HUES6 (cell line): ENCODE measurements around the gene DENND4C.

Source experiments
- H3K27ac ChIP-seq: 2 replicates; pipeline ENCODE4 v1.7.0; 2013; ENCODE audit warnings: low read depth, mild to moderate bottlenecking, low read length, inconsistent platforms
- H3K27me3 ChIP-seq: 2 replicates; pipeline ENCODE4 v1.6.1; 2013; ENCODE audit warnings: low read length; ENCODE audit not compliant: control insufficient read depth, insufficient read depth
- H3K36me3 ChIP-seq: 2 replicates; pipeline ENCODE4 v1.6.1; 2013; ENCODE audit warnings: low read length; ENCODE audit not compliant: control insufficient read depth, insufficient read depth
- H3K4me1 ChIP-seq: 2 replicates; pipeline ENCODE4 v1.6.1; 2013; ENCODE audit warnings: low read length; ENCODE audit not compliant: control insufficient read depth, insufficient read depth
- H3K4me3 ChIP-seq: 2 replicates; pipeline ENCODE4 v1.5.1; 2013; ENCODE audit warnings: low read depth, low read length
- H3K9ac ChIP-seq: one replicate; pipeline ENCODE4 v1.6.1; 2013; ENCODE audit warnings: mild to moderate bottlenecking, low read length
- H3K9me3 ChIP-seq: 2 replicates; pipeline ENCODE4 v1.6.1; 2013; ENCODE audit warnings: low read depth, low read length; ENCODE audit not compliant: control insufficient read depth, insufficient read depth

DENND4C gene

DNA sequence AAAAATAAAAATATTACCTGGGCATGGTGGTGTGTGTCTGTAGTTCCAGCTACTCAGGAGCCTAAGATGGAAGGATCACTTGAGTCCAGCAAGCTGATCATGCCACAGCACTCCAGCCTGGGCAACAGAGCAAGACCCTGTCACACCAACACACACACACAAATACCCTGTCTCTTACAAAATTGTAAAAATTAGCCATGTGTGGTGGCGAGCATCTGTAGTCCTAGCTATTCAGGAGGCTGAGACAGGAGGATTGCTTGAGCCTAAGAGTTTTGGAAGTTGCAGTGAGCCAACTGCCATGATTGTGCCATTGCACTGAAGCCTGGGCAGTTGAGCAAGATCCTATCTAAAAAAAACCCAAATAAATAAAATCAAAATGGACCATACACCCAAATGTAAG is 32.1 kb upstream of the DENND4C start:
- Histone ChIP-seq H3K27me3 (no peaks in the 10 kb centered on the region), H3K4me3 (no peak overlapping the region), H3K9ac (no peak overlapping the region), H3K36me3 (no peaks in the 10 kb centered on the region), H3K9me3 (no peaks in the 10 kb centered on the region), H3K4me1 (peaks cover 7% of the 10 kb centered on the region; the same call in 1 of the 2 replicates), H3K27ac (no peak overlapping the region)

DNA sequence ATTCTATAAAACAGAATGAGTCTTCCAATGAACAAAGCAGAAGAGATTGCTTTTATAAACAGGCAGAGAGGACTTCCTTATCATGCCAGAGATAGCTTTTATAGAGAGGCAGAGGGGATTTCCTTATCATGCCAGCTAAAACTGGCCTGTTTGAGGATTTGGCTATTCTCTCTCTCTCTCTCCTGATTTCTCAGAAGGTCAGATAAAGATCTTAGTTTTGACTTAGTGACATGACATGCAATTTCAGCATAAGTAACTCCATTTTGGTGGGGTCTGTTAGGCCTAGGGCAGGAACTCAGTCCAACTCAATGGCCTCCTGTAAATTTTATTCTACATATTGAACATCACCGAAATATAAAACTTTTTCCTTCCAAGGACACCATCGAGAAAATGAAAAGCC is 31.5 kb upstream of the DENND4C start:
- Histone ChIP-seq H3K9me3 (no peaks in the 10 kb centered on the region), H3K4me1 (peaks cover 7% of the 10 kb centered on the region; the same call in 1 of the 2 replicates), H3K4me3 (no peak overlapping the region), H3K27me3 (no peaks in the 10 kb centered on the region), H3K27ac (no peak overlapping the region; the same call in 1 of the 2 replicates), H3K36me3 (no peaks in the 10 kb centered on the region), H3K9ac (no peak overlapping the region)

DNA sequence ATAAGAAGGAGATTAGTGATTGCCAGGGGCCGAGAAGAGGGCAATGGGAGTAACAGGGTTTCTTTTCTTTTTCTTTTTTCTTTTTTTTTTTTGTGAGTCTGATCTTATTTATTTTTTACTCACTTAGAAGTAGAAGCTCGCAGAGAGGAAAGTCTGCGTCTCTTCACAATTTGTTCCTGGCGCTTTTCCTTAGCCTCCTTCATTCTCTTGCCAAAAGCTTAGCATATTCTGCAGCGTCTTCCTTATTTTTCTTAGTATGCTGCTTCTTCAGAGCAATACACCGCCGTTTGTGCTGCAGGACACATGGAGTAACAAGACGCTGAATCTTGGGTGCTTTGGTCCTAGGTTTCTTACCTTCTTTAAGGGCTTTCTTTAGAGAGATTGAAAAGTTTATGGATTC is 30.3 kb upstream of the DENND4C start:
- Histone ChIP-seq H3K9ac (no peak overlapping the region), H3K4me3 (no peak overlapping the region), H3K27me3 (no peaks in the 10 kb centered on the region), H3K36me3 (no peaks in the 10 kb centered on the region), H3K9me3 (no peaks in the 10 kb centered on the region), H3K27ac (no peak overlapping the region), H3K4me1 (peaks cover 7% of the 10 kb centered on the region; the same call in 1 of the 2 replicates)

GRCh38 chr9:19201899-19202891 is 28.3 kb upstream of the DENND4C start:
- peak overlapping the region; percentile 1 for H3K9ac ChIP-seq
- no peaks in the 10 kb centered on the region for H3K27me3 ChIP-seq
- H3K4me1 ChIP-seq = peaks cover 7% of the 10 kb centered on the region; the same call in 1 of the 2 replicates
- H3K9me3 ChIP-seq = no peaks in the 10 kb centered on the region
- H3K4me3 ChIP-seq = no peak overlapping the region
- no peaks in the 10 kb centered on the region for H3K36me3 ChIP-seq
- peak overlapping the region; percentile 68; the same call in 1 of the 2 replicates for H3K27ac ChIP-seq

DNA sequence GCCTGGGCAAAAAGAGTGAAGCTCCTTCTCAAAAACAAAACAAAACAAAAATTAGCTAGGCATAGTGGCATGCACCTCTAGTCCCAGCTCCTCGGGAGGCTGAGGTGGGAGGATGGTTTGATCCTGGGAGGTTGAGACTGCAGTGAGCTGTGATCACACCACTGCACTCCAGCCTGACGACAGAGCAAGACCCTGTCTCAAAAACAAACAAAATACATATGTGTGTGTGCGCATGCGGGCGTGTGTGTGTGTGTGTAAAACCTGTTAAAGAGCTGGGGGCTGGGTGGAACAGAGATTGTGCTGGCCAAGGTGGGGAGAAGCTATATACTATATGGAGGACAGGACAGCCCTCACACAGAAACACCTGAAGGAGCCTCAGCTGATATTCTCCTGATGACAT is 27.4 kb upstream of the DENND4C start:
- no peak overlapping the region for H3K27ac ChIP-seq
- H3K27me3 ChIP-seq = no peaks in the 10 kb centered on the region
- no peaks in the 10 kb centered on the region for H3K9me3 ChIP-seq
- H3K9ac ChIP-seq = no peak overlapping the region
- H3K4me1 ChIP-seq = peaks cover 7% of the 10 kb centered on the region; the same call in 1 of the 2 replicates
- H3K36me3 ChIP-seq = no peaks in the 10 kb centered on the region
- no peak overlapping the region for H3K4me3 ChIP-seq

DNA sequence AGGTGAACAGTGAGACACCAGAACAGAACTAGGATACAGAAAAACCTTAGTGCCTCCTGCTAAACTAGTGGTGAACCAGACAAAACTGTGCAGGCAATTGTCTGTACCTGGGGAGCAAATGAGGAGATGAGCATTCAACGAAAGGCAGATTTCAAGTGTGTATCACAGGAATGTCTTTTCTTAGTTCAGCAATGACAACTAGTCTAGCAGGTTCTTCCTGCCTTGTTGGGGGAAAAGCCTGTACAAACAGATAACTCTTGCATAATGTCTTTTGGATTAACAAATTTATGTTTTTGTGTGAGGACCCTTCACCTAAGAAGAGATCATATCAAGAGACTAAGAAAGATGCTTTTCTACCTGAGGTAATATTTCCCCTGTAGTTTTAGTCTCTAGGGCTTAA is 21.8 kb upstream of the DENND4C start:
- Histone ChIP-seq H3K36me3 (no peaks in the 10 kb centered on the region), H3K9me3 (no peaks in the 10 kb centered on the region), H3K27me3 (no peaks in the 10 kb centered on the region), H3K9ac (no peak overlapping the region), H3K27ac (no peak overlapping the region), H3K4me3 (no peak overlapping the region), H3K4me1 (peaks cover 10% of the 10 kb centered on the region; the same call in 1 of the 2 replicates)

- Histone ChIP-seq H3K9ac (no peak overlapping the region), H3K9me3 (no peaks in the 10 kb centered on the region), H3K36me3 (no peaks in the 10 kb centered on the region), H3K27me3 (no peaks in the 10 kb centered on the region), H3K4me1 (peaks cover 15% of the 10 kb centered on the region; the same call in 1 of the 2 replicates), H3K27ac (no peak overlapping the region), H3K4me3 (no peak overlapping the region)
Observed at GRCh38 chr9:19209188-19209587, 21.3 kb upstream of the DENND4C start.

- H3K27ac ChIP-seq = no peak overlapping the region
- H3K4me1 ChIP-seq = peaks cover 12% of the 10 kb centered on the region
- H3K9ac ChIP-seq = no peak overlapping the region
- no peaks in the 10 kb centered on the region for H3K36me3 ChIP-seq
- no peaks in the 10 kb centered on the region for H3K9me3 ChIP-seq
- H3K4me3 ChIP-seq = no peak overlapping the region
- H3K27me3 ChIP-seq = no peaks in the 10 kb centered on the region
Observed at GRCh38 chr9:19213823-19214222, 16.7 kb upstream of the DENND4C start.

DNA sequence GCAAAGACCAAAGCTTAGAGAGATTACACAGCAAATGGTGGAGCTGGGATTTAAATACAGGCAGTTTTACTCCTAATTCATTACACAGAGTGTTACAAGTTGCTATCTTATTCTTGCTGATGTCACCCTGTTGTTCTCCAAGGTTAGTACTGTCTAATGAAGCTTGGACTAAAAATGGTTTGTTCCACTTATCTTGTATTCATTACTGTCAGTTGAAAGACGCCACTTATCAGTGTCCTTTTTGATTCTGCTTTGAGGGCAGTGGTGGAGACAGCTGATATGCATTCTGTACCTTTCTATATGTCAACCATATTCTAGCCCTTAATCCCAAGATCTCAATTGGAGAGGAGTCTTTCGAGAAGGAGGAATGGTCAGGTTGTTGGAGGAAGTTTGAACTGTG is 14.0 kb upstream of the DENND4C start:
- Histone ChIP-seq H3K36me3 (no peaks in the 10 kb centered on the region), H3K9me3 (no peaks in the 10 kb centered on the region), H3K4me1 (peaks cover 13% of the 10 kb centered on the region), H3K27me3 (no peaks in the 10 kb centered on the region), H3K4me3 (no peak overlapping the region), H3K27ac (no peak overlapping the region), H3K9ac (no peak overlapping the region)

- H3K9me3 ChIP-seq = no peaks in the 10 kb centered on the region
Observed at GRCh38 chr9:19221326-19221725, 9.2 kb upstream of the DENND4C start.

GRCh38 chr9:19223724-19224123 is 6.8 kb upstream of the DENND4C start:
- Histone ChIP-seq H3K27ac (no peak overlapping the region), H3K4me1 (peaks cover 3% of the 10 kb centered on the region), H3K9me3 (no peaks in the 10 kb centered on the region), H3K4me3 (no peak overlapping the region), H3K27me3 (no peaks in the 10 kb centered on the region), H3K36me3 (no peaks in the 10 kb centered on the region), H3K9ac (no peak overlapping the region)

More at GRCh38 chr9:19221326-19221725, 9.2 kb upstream of the DENND4C start:
- Histone ChIP-seq H3K36me3 (no peaks in the 10 kb centered on the region), H3K27me3 (no peaks in the 10 kb centered on the region), H3K9ac (no peak overlapping the region), H3K4me1 (peaks cover 3% of the 10 kb centered on the region), H3K27ac (no peak overlapping the region), H3K4me3 (no peak overlapping the region)
